Hepatic stellate cell (primary cell): ENCODE measurements around the gene NTNG1.

ENCODE experiments used
- DNase-seq: peaks from one replicate; pipeline ENCODE4 v3.0.0; 2011; ENCODE audit warnings: low spot score

Gene NTNG1

GRCh38 chr1:107328087-107328486 lies 187.2 kb downstream of the NTNG1 start:
- DNase-seq, result no peak

- no peak for DNase-seq
These were observed 198.9 kb downstream of the NTNG1 start for GRCh38 chr1:107339775-107340174.

GRCh38 chr1:107342316-107342715 lies 201.5 kb downstream of the NTNG1 start:
- DNase-seq, result no peak

- no peak for DNase-seq
These were observed 201.9 kb downstream of the NTNG1 start for GRCh38 chr1:107342768-107343167.

- DNase-seq, result no peak
These were observed 202.8 kb downstream of the NTNG1 start for GRCh38 chr1:107343601-107344000.

- no peak for DNase-seq
These were observed 203.5 kb downstream of the NTNG1 start for GRCh38 chr1:107344268-107344760.

- DNase-seq, result no peak
These were observed 204.0 kb downstream of the NTNG1 start for GRCh38 chr1:107344836-107345235.

- DNase-seq, result no peak
These were observed 212.0 kb downstream of the NTNG1 start for GRCh38 chr1:107352850-107353249.

- DNase-seq, result no peak
These were observed 216.5 kb downstream of the NTNG1 start for GRCh38 chr1:107357376-107357775.

- DNase-seq, result no peak
These were observed 217.9 kb downstream of the NTNG1 start for GRCh38 chr1:107358619-107359327.

GRCh38 chr1:107359472-107360241 lies 218.8 kb downstream of the NTNG1 start:
- no peak for DNase-seq

- no peak for DNase-seq
These were observed 221.8 kb downstream of the NTNG1 start for GRCh38 chr1:107362468-107363140.

GRCh38 chr1:107363154-107363553 lies 222.3 kb downstream of the NTNG1 start:
- no peak for DNase-seq

- DNase-seq, result no peak
These were observed 224.8 kb downstream of the NTNG1 start for GRCh38 chr1:107365527-107366240.

GRCh38 chr1:107378426-107378825 lies 237.6 kb downstream of the NTNG1 start:
- DNase-seq, result no peak

- DNase-seq, result no peak
These were observed 238.0 kb downstream of the NTNG1 start for GRCh38 chr1:107378866-107379265.

GRCh38 chr1:107379826-107380225 lies 239.0 kb downstream of the NTNG1 start:
- no peak for DNase-seq

- DNase-seq, result no peak
These were observed 248.9 kb downstream of the NTNG1 start for GRCh38 chr1:107389410-107390396.

GRCh38 chr1:107394301-107394700 lies 253.5 kb downstream of the NTNG1 start:
- no peak for DNase-seq

- DNase-seq, result no peak
These were observed 260.9 kb downstream of the NTNG1 start for GRCh38 chr1:107401704-107402103.

GRCh38 chr1:107404756-107405155 lies 263.9 kb downstream of the NTNG1 start:
- no peak for DNase-seq
